Activated naive CD4-positive, alpha-beta T cell treated with anti-CD3 and anti-CD28 coated beads for 36 hours (primary cell): ENCODE data around the gene ABLIM2. TPM values are rescaled to one million over a fixed set of nuclear protein-coding genes. Genes with fewer than 3 reads are reported as not detected.

ENCODE experiments used
- CTCF ChIA-PET: fragments of 350-600 bp; sonication (Branson Sonifier 250); formaldehyde crosslinking; loops from one replicate; lab custom pipeline; 2021; ENCODE audit warnings: antibody characterized with exemption; lab: Charles Lee
- DNase-seq: peaks from one replicate; pipeline ENCODE4 v3.0.0-alpha.2; 2020
- H3K27ac Mint-ChIP-seq: one replicate; pipeline ENCODE4 v1.8.0; 2021; ENCODE audit warnings: mild to moderate bottlenecking, mixed read lengths
- H3K27me3 Mint-ChIP-seq: one replicate; pipeline ENCODE4 v1.8.0; 2021; ENCODE audit warnings: low read depth, mixed read lengths
- H3K36me3 Mint-ChIP-seq: one replicate; pipeline ENCODE4 v1.8.0; 2021; ENCODE audit warnings: low read depth, mixed read lengths
- H3K4me1 Mint-ChIP-seq: one replicate; pipeline ENCODE4 v1.8.0; 2021; ENCODE audit warnings: low read depth, mixed read lengths
- H3K4me3 Mint-ChIP-seq: one replicate; pipeline ENCODE4 v1.8.0; 2021; ENCODE audit warnings: mild to moderate bottlenecking, moderate library complexity, mixed read lengths
- H3K9me3 Mint-ChIP-seq: one replicate; pipeline ENCODE4 v1.8.0; 2021; ENCODE audit warnings: mixed read lengths
- intact Hi-C: fragments of 100-400 bp; cut with micrococcal nuclease; formaldehyde crosslinking; loops from one replicate; pipeline ENCODE4 v1.15.1; 2023
- total RNA-seq, 2 experiments: library from RNA; stranded (reverse); gene quantifications; one replicate each; pipeline ENCODE4 v1.2.3, GENCODE V29; 2021

The ABLIM2 gene
- total RNA-seq, 2 experiments from 2014 or later = 0.22 to 0.24 TPM

- Mint-ChIP-seq H3K9me3 (no peaks in the 10 kb centered on the region), H3K27me3 (no peaks in the 10 kb centered on the region), H3K27ac (peak overlapping the region; percentile 81), H3K4me3 (no peak overlapping the region), H3K4me1 (peaks cover 48% of the 10 kb centered on the region), H3K36me3 (no peaks in the 10 kb centered on the region)
- CTCF ChIA-PET = interaction anchor here (0.6 to 1.6 kb wide), 3 partner anchors 44 to 161 kb away, joined by 3 read pairs; no protein-coding TSS in a partner anchor
- intact Hi-C loops = loop anchor here (5.0 kb wide), 1 partner anchor 86 kb away; no protein-coding TSS in a partner anchor
- DNase-seq = no peak
Observed at GRCh38 chr4:7962609-7963508, 195.8 kb downstream of the ABLIM2 start.

DNA sequence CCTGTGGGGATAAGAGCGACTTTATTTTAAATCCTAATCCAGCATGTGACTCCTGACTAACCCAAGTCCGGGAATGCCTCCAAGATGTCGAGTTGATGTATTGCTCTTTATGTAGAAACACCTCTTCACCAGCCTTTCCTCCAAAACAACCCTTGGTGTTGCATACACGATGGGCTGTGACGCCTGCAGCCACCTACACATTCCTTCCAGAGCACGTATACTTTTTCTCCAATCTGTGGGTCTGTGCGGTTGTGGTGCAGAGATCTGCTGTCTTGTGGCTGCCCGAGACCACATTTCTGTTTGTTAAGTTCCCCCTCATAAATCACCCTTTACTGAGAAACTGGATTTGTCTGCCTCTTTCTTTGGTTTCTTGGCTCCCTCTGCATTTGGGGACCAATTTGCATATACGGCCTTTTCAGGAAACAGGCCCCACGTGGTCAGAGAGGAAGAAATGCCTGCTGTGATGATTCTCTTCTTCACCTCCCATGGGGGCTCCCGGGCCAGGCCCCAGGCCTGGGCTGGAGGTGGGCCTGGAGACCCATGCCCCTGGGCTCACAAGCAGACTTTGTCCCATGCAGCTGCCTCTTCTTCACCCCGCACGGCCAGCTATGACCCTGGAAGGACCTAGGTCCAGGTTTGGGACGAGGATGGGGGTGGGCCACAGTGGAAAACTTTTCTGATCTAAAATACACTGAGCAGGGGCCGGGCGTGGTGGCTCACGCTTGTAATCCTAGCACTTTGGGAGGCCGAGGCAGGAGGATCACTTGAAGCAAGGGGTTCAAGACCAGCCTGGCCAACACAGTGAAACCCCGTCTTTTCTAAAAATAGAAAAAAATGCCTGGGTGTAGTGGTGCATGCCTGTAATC lies 197.6 kb downstream of the ABLIM2 start:
- peak; percentile 87 for DNase-seq
- Mint-ChIP-seq H3K27me3 (no peaks in the 10 kb centered on the region), H3K4me1 (peaks cover 48% of the 10 kb centered on the region), H3K36me3 (no peaks in the 10 kb centered on the region), H3K4me3 (peak overlapping the region; percentile 2), H3K9me3 (no peaks in the 10 kb centered on the region), H3K27ac (peak overlapping the region; percentile 68)
- intact Hi-C loops = loop anchor here (1.0 to 5.0 kb wide), 4 partner anchors 8 to 106 kb away; no protein-coding TSS in a partner anchor
- CTCF ChIA-PET = interaction anchor here (0.8 to 2.1 kb wide), 5 partner anchors 9 to 157 kb away, joined by 3 to 6 read pairs (median 3); partner anchors contain the start of gene AFAP1

DNA sequence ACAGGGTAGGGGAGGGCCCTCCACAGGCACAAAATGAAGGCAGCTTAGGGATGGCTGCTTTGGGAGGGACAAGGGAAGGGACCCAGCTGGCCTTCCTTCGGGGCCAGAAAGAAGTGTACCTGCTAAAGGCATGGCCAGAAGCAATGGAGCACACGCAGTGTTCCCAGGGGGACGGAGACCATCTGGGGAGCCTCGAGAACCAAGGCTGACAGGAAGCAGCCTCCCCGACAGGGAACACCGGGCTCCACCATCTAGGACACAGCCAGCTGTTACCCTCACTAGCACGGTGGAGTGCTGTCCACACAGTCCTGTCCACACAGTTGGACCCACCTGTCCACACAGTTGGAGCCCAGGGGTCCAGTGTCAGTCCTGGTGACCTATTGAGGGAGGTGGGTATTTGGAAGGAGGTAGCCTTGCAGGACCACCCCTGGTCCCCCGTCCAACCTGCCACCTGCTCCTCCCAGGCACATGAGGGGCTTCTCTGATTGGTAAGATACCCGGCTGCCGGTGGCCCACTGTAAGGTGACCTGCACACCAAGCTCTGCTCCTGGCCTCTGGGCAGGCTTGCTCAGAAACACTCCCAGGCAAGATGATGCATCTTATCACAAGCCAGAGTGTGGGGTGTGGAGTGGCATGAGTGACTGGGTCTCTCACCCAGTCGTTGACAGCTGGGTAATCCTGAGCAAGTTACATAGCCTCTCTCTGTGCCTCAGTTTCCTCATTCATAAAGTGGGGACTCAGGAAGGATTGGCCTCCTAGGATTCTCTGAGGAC lies 198.4 kb downstream of the ABLIM2 start:
- Mint-ChIP-seq H3K9me3 (no peaks in the 10 kb centered on the region), H3K27me3 (no peaks in the 10 kb centered on the region), H3K36me3 (no peaks in the 10 kb centered on the region), H3K4me3 (peak overlapping the region; percentile 2), H3K4me1 (peaks cover 41% of the 10 kb centered on the region), H3K27ac (peak overlapping the region; percentile 55)
- intact Hi-C loops = loop anchor here (1.0 to 5.0 kb wide), 3 partner anchors 12 to 105 kb away; no protein-coding TSS in a partner anchor
- DNase-seq = peak; percentile 35
- CTCF ChIA-PET = interaction anchor here (1.2 to 2.1 kb wide), 3 partner anchors 21 to 83 kb away, joined by 3 to 6 read pairs (median 4); partner anchors contain the start of gene AFAP1

DNA sequence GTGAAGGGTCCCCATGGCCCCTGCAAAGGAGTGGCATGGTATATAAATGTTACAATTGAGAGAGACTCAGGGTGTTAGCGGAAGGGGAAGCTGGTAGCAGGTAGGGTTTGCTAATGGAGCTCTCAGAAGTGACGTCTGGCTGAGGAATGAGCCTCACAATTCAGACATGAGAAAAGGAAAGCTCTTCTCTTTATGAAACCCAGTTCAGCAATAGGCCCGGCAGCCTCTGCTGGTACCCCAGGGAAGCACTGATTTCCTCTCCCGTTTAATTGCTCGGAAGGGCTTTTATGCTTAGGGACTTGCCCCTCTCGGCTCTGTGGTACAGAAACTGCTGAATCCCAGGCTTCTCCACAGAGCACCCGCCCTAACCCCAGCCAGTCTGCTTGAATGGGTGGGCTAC lies 199.5 kb downstream of the ABLIM2 start:
- CTCF ChIA-PET = interaction anchor here (1.6 to 2.1 kb wide), 2 partner anchors 21 to 156 kb away, joined by 4 to 6 read pairs; no protein-coding TSS in a partner anchor
- Mint-ChIP-seq H3K9me3 (no peaks in the 10 kb centered on the region), H3K27me3 (no peaks in the 10 kb centered on the region), H3K36me3 (no peaks in the 10 kb centered on the region), H3K27ac (no peak overlapping the region), H3K4me1 (peaks cover 30% of the 10 kb centered on the region), H3K4me3 (no peak overlapping the region)
- intact Hi-C loops = no loop called here
- DNase-seq = no peak

GRCh38 chr4:7956934-7957656 lies 201.5 kb downstream of the ABLIM2 start:
- Mint-ChIP-seq H3K4me3 (no peak overlapping the region), H3K27me3 (no peaks in the 10 kb centered on the region), H3K4me1 (peaks cover 23% of the 10 kb centered on the region), H3K9me3 (peaks cover 2% of the 10 kb centered on the region), H3K27ac (no peak overlapping the region), H3K36me3 (no peaks in the 10 kb centered on the region)
- intact Hi-C loops = no loop called here
- DNase-seq = no peak
- CTCF ChIA-PET = interaction anchor here (1.1 to 1.6 kb wide), 2 partner anchors 31 to 154 kb away, joined by 3 to 4 read pairs; no protein-coding TSS in a partner anchor

DNA sequence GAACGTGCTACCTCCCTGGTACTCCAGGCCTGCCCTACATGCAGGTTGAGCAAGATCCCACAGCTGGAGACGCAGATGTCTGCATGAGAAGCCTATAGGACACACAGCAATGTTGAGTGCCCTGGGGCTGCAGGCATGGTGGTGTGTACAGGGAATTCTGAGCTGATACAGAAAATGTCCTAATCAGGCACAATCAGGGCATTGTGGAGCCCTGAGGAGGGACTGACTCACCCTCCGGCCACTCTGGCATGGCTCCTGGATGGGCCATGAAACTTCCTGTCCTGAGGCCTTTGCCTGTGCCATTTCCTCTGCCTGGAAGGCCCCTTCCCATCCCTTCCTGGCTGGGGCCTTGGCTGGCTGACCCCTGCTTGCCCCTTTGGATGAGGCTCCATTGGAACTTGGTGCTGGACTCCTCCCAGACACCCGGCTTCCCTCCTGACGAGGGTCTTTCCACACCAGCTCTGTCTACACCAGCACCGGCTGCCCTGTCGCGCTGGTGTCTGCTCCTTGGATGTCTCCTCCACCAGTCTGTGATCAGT lies 202.3 kb downstream of the ABLIM2 start:
- H3K9me3 Mint-ChIP-seq = peaks cover 6% of the 10 kb centered on the region
- H3K4me1 Mint-ChIP-seq = peaks cover 19% of the 10 kb centered on the region
- H3K4me3 Mint-ChIP-seq = no peak overlapping the region
- intact Hi-C loops = no loop called here
- no peaks in the 10 kb centered on the region for H3K36me3 Mint-ChIP-seq
- CTCF ChIA-PET = interaction anchor here (1.1 to 1.9 kb wide), 2 partner anchors 32 to 154 kb away, joined by 3 to 4 read pairs; no protein-coding TSS in a partner anchor
- H3K27ac Mint-ChIP-seq = no peak overlapping the region
- H3K27me3 Mint-ChIP-seq = no peaks in the 10 kb centered on the region
- DNase-seq = no peak

GRCh38 chr4:7955393-7955792 lies 203.2 kb downstream of the ABLIM2 start:
- Mint-ChIP-seq H3K27ac (no peak overlapping the region), H3K27me3 (no peaks in the 10 kb centered on the region), H3K36me3 (no peaks in the 10 kb centered on the region), H3K4me1 (peaks cover 9% of the 10 kb centered on the region), H3K4me3 (no peak overlapping the region), H3K9me3 (peaks cover 11% of the 10 kb centered on the region)
- no peak for DNase-seq
- intact Hi-C loops = no loop called here
- CTCF ChIA-PET = interaction anchor here (1.9 kb wide), 1 partner anchor 153 kb away, joined by 4 read pairs; no protein-coding TSS in a partner anchor

DNA sequence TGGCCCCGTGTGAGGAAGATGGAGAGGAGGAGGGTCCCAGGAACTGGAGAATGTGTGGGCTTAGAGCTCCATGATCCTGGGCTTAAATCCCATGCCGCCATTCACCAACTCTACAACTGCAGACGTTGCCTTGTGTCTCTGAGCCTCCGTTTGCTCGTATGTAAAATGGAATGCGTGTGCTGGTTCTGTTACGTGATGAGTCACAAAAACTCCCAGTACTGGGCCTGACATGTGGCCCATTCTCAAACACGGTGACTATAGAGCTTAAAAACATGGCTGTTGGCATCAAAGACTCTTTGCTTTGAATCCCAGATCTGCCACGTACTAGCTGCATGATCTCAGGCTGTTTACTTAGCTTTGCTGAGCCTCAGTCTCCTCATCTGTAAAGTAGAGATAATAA lies 206.0 kb downstream of the ABLIM2 start:
- H3K27ac Mint-ChIP-seq = no peak overlapping the region
- DNase-seq = no peak
- peaks cover 13% of the 10 kb centered on the region for H3K4me1 Mint-ChIP-seq
- no peaks in the 10 kb centered on the region for H3K27me3 Mint-ChIP-seq
- no peak overlapping the region for H3K4me3 Mint-ChIP-seq
- H3K36me3 Mint-ChIP-seq = no peaks in the 10 kb centered on the region
- CTCF ChIA-PET = interaction anchor here (0.6 to 1.2 kb wide), 4 partner anchors 9 to 150 kb away, joined by 3 to 6 read pairs (median 4); no protein-coding TSS in a partner anchor
- intact Hi-C loops = no loop called here
- peaks cover 11% of the 10 kb centered on the region for H3K9me3 Mint-ChIP-seq

GRCh38 chr4:7950301-7951092 lies 208.1 kb downstream of the ABLIM2 start:
- CTCF ChIA-PET = no interaction called here
- no peak for DNase-seq
- H3K36me3 Mint-ChIP-seq = no peaks in the 10 kb centered on the region
- no peak overlapping the region for H3K27ac Mint-ChIP-seq
- intact Hi-C loops = no loop called here
- H3K27me3 Mint-ChIP-seq = no peaks in the 10 kb centered on the region
- H3K4me1 Mint-ChIP-seq = peaks cover 15% of the 10 kb centered on the region
- peaks cover 11% of the 10 kb centered on the region for H3K9me3 Mint-ChIP-seq
- no peak overlapping the region for H3K4me3 Mint-ChIP-seq

GRCh38 chr4:7949759-7950158 lies 208.9 kb downstream of the ABLIM2 start:
- Mint-ChIP-seq H3K4me1 (peaks cover 15% of the 10 kb centered on the region), H3K27ac (no peak overlapping the region)
- intact Hi-C loops = no loop called here

More at GRCh38 chr4:7949759-7950158, 208.9 kb downstream of the ABLIM2 start:
- no peak for DNase-seq
- no peak overlapping the region for H3K4me3 Mint-ChIP-seq
- CTCF ChIA-PET = no interaction called here
- H3K9me3 Mint-ChIP-seq = peaks cover 11% of the 10 kb centered on the region
- no peaks in the 10 kb centered on the region for H3K27me3 Mint-ChIP-seq
- H3K36me3 Mint-ChIP-seq = no peaks in the 10 kb centered on the region
